Gastrocnemius medialis (tissue), 4 donors: ENCODE data around the gene HGFAC. TPM values are rescaled to one million over a fixed set of nuclear protein-coding genes. Genes with fewer than 3 reads are reported as not detected.

ENCODE experiments used
- ATAC-seq, 2 donors: fragments of 150-250 bp; one replicate each; pipeline ENCODE4 v1.9.1; 2016
- DNase-seq, 2 donors: peaks; one replicate each; pipeline ENCODE4 v3.0.0-alpha.2; 2019
- H3K27ac ChIP-seq, 4 donors: fragments of 200-600 bp; sonication (generic); 1 replicate in 1 of 4; 2 replicates in 3 of 4; pipeline ENCODE4 v1.5.1; 2016 to 2018; ENCODE audit warnings: mild to moderate bottlenecking in 2 of 4, moderate library complexity in 1 of 4
- H3K27me3 ChIP-seq, 3 donors: fragments of 200-600 bp; sonication (generic) in 2 of 3; 1 replicate in 1 of 3; 2 replicates in 2 of 3; pipeline versions ENCODE4 v1.5.1 to v1.6.0; 2016 to 2019; ENCODE audit warnings: mild to moderate bottlenecking in 1 of 3, moderate library complexity in 1 of 3
- H3K36me3 ChIP-seq, 2 donors: fragments of 200-600 bp; sonication (generic) in 1 of 2; one replicate each; pipeline ENCODE4 v1.5.1; 2017 to 2018
- H3K4me1 ChIP-seq, 2 donors: fragments of 200-600 bp; sonication (generic) in 1 of 2; one replicate each; pipeline ENCODE4 v1.5.1; 2016 to 2017; ENCODE audit warnings: mild to moderate bottlenecking in 2 of 2
- H3K4me3 ChIP-seq, 4 donors: fragments of 200-600 bp; sonication (generic) in 3 of 4; 1 replicate in 1 of 4; 2 replicates in 3 of 4; pipeline ENCODE4 v1.5.1; 2016 to 2019; ENCODE audit warnings: mild to moderate bottlenecking in 2 of 4
- H3K9me3 ChIP-seq, 3 donors: fragments of 200-600 bp; sonication (generic) in 2 of 3; 1 replicate in 1 of 3; 2 replicates in 2 of 3; pipeline ENCODE4 v1.5.1; 2016 to 2019
- CTCF ChIP-seq, 5 experiments: fragments of 450-650 bp in 3 of 5; fragments of 200-600 bp in 2 of 5; sonication (generic) in 2 of 5; IDR thresholded peaks in 4 of 5; conservative IDR thresholded peaks in 1 of 5; 1 replicate in 4 of 5; 2 replicates in 1 of 5; pipeline ENCODE4 v1.5.1; 2016 to 2019; ENCODE audit warnings: antibody characterized with exemption in 5 of 5, mild to moderate bottlenecking in 3 of 5, moderate library complexity in 3 of 5
- POLR2A ChIP-seq, 2 donors: fragments of 450-650 bp; IDR thresholded peaks; one replicate each; pipeline ENCODE4 v1.6.1; 2017; ENCODE audit warnings: antibody characterized with exemption in 2 of 2, mild to moderate bottlenecking in 2 of 2, moderate library complexity in 2 of 2
- in situ Hi-C, 4 donors: fragments of 200-750 bp; cut with MboI; loops; one replicate each; pipeline versions ENCODE4 v1.15.0 to v1.8.0; 2017; ENCODE audit warnings: low sequenced_read_pairs in 4 of 4
- intact Hi-C: fragments of 100-400 bp; cut with DNase I; formaldehyde crosslinking; loops from one replicate; pipeline ENCODE4 v1.15.1; 2023; ENCODE audit warnings: low total_unique reads
- total RNA-seq, 4 donors: library from RNA; depleted of rRNA; stranded (reverse); fragments of >200 nt; gene quantifications; one replicate each; pipeline versions ENCODE4 v1.1.0 to v1.2.3, GENCODE V29; 2016

Gene HGFAC
- total RNA-seq, 4 donors from 2014 or later: 0.20 to 0.68 (median 0.59) TPM

GRCh38 chr4:3475041-3475712 lies 33.4 kb downstream of the HGFAC start:
- no peak overlapping the region for H3K27ac ChIP-seq
- ATAC-seq: no peak
- DNase-seq: peak in 1 of 2 donors; percentile 22
- H3K9me3 ChIP-seq: no peaks in the 10 kb centered on the region
- H3K4me3 ChIP-seq: no peak overlapping the region
- in situ Hi-C loops: no loop called here
- no peaks in the 10 kb centered on the region for H3K36me3 ChIP-seq
- H3K4me1 ChIP-seq: peaks cover 7 to 28% of the 10 kb centered on the region in 2 donors
- TF ChIP-seq POLR2A (IDR thresholded peaks at IDR 0.05): no peak
- no peak for TF ChIP-seq CTCF (IDR thresholded peaks at IDR 0.05 in 4 of 5, conservative IDR thresholded peaks at IDR 0.05 in 1 of 5)
- H3K27me3 ChIP-seq: no peaks in the 10 kb centered on the region
- intact Hi-C loops: no loop called here

GRCh38 chr4:3475713-3476260 lies 34.0 kb downstream of the HGFAC start:
- TF ChIP-seq CTCF (IDR thresholded peaks at IDR 0.05 in 4 of 5, conservative IDR thresholded peaks at IDR 0.05 in 1 of 5) (no peak), POLR2A (IDR thresholded peaks at IDR 0.05) (no peak)
- Histone ChIP-seq H3K36me3 (no peaks in the 10 kb centered on the region), H3K9me3 (no peaks in the 10 kb centered on the region), H3K27ac (no peak overlapping the region), H3K27me3 (no peaks in the 10 kb centered on the region), H3K4me1 (peaks cover 13 to 32% of the 10 kb centered on the region in 2 donors), H3K4me3 (no peak overlapping the region)
- no peak for ATAC-seq
- in situ Hi-C loops: no loop called here
- peak in 1 of 2 donors; percentile 18 for DNase-seq
- intact Hi-C loops: no loop called here

- H3K36me3 ChIP-seq: no peaks in the 10 kb centered on the region
- intact Hi-C loops: no loop called here
- H3K27me3 ChIP-seq: no peaks in the 10 kb centered on the region
- H3K4me3 ChIP-seq: no peak overlapping the region
- in situ Hi-C loops: no loop called here
- TF ChIP-seq POLR2A (IDR thresholded peaks at IDR 0.05) (no peak), CTCF (IDR thresholded peaks at IDR 0.05 in 4 of 5, conservative IDR thresholded peaks at IDR 0.05 in 1 of 5) (no peak)
- H3K27ac ChIP-seq: no peak overlapping the region
- DNase-seq (peak in 1 of 2 donors; percentile 30), ATAC-seq (no peak)
- H3K4me1 ChIP-seq: peaks cover 19 to 37% of the 10 kb centered on the region in 2 donors
- H3K9me3 ChIP-seq: no peaks in the 10 kb centered on the region
Observed at GRCh38 chr4:3476341-3476747, 34.6 kb downstream of the HGFAC start.

GRCh38 chr4:3476936-3477749 lies 35.4 kb downstream of the HGFAC start:
- no peaks in the 10 kb centered on the region for H3K27me3 ChIP-seq
- no peak for DNase-seq
- TF ChIP-seq CTCF (IDR thresholded peaks at IDR 0.05 in 4 of 5, conservative IDR thresholded peaks at IDR 0.05 in 1 of 5) (no peak), POLR2A (IDR thresholded peaks at IDR 0.05) (no peak)
- no peak overlapping the region for H3K4me3 ChIP-seq
- in situ Hi-C loops (no loop called here), intact Hi-C loops (no loop called here)
- no peak for ATAC-seq
- H3K27ac ChIP-seq: peak overlapping the region in 3 of 4 donors; percentile 0 to 100 (median 99)
- no peaks in the 10 kb centered on the region for H3K36me3 ChIP-seq
- H3K9me3 ChIP-seq: no peaks in the 10 kb centered on the region
- H3K4me1 ChIP-seq: peaks cover 25 to 45% of the 10 kb centered on the region in 2 donors
